ENCODE measurements around the gene PAM. TPM values are rescaled to one million over a fixed set of nuclear protein-coding genes. Genes with fewer than 3 reads are reported as not detected.

Gene PAM
- total RNA-seq, 1 experiment from 2014 or later, result 257 TPM

DNA sequence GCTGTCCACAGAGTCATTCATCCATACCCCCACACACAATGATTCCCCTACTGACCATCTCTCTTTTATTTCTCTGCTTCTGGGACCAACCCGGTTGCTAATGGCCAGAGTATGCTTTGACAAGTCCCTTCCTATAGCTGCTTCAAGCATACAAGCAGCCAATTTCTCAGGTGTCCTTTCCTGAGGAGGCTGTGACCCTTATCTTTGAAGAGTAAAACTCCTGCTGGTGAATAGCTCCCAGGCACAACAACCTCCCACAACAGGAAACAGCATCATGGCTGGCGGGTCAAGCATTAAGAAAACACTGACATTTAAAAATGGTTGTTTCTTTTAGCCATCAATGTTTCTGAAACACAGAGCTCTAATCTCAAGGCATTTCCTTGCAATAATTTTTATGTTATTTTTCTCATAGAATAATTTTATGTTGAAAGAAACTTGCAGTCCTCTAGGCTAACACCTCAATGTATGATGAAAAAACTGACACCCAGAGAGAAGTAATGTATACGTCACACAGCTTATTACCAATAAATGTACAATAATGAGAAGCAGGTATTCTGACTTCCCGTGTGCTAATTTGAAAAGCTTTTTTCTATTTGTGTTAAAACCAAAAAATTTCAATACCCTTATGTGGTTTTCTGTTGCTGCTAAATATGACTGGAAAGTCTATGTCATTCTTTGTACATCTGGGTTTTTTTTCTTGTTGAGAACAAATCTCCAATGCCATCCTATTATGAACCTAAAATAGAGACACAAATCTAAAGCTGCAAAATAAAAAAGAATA is 7.5 kb upstream of the PAM start:
- no peaks in the 10 kb centered on the region for H3K36me3 ChIP-seq (ENCODE audit: control insufficient read depth in 1 of 2, insufficient read depth in 2 of 2, low read length in 2 of 2)
- H3K4me3 ChIP-seq (replicated peaks in 1 of 2; ENCODE audit: low read depth in 1 of 2, low read length in 2 of 2), result no peak overlapping the region
- CTCF ChIA-PET, result no interaction called here
- H3K27ac ChIP-seq (ENCODE audit: low read depth, low read length), result no peak overlapping the region
- H3K4me2 ChIP-seq (ENCODE audit: low read length), result no peak overlapping the region
- H3K27me3 ChIP-seq (ENCODE audit: insufficient read depth, low read length), result no peaks in the 10 kb centered on the region
- no peaks in the 10 kb centered on the region for H3K9me2 ChIP-seq (ENCODE audit: insufficient read depth)
- H3K9ac ChIP-seq (ENCODE audit: low read length), result no peak overlapping the region
- RAD21 ChIA-PET (ENCODE audit: low non-redundant PET in 1 of 2, low total read pairs in 2 of 2, uncharacterized antibody in 2 of 2, unreplicated experiment in 2 of 2), result no interaction called here
- H4K20me1 ChIP-seq (ENCODE audit: insufficient read depth), result no peaks in the 10 kb centered on the region
- DNase-seq (ENCODE audit: low read depth, low spot score) (no peak), ATAC-seq (no peak)
- BruUV-seq (replicated peaks), result no TSS peak
- H2AFZ ChIP-seq (ENCODE audit: low read depth, low read length, poor library complexity, severe bottlenecking), result no peak overlapping the region
- POLR2A ChIA-PET, result no interaction called here
- intact Hi-C loops (cut with micrococcal nuclease), result no loop called here
- no peaks in the 10 kb centered on the region for H3K9me3 ChIP-seq (ENCODE audit: control insufficient read depth in 1 of 2, insufficient read depth in 1 of 2, low read depth in 1 of 2, low read length in 2 of 2)
- no peaks in the 10 kb centered on the region for H3K79me2 ChIP-seq (ENCODE audit: insufficient read depth, low read length)
- no peak for TF ChIP-seq SRF (IDR thresholded peaks at IDR 0.05; ENCODE audit: low read depth)
- peaks cover 8 to 14% of the 10 kb centered on the region in 2 experiments for H3K4me1 ChIP-seq (ENCODE audit: control insufficient read depth in 1 of 2, insufficient read depth in 2 of 2, low read length in 2 of 2)

DNA sequence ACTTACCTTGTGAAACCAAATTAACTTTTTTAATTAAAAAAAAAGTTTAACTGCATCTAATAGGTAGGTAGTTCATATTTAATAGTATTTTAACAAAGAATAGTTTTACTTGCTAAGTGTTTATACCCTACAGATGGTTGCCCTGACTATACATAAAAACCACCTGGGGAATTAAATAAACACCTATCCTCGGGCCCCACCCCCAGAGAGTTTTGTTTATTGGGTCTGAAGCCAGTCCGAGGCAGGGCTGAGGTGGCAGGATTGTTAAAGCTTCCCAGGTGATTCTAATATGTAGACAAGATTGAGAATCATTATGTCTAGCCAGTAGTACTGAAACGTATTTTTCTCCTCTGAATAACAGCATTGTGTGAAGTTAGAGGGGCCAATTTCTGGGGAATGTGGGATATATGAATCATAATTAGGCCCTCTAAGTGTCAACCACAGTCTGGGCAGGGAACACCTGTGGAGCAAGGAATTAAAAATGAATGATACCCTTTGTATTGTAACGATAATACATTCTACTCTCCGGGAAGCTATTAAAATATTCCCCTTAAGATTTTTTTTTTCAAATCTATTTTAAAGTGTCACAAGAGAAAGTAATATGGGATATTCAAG is 5.6 kb upstream of the PAM start:
- no peak overlapping the region for H3K9ac ChIP-seq (ENCODE audit: low read length)
- no peak overlapping the region; the same call in 1 of the 2 replicates for H3K27ac ChIP-seq (ENCODE audit: low read depth, low read length)
- peak overlapping the region; percentile 62 for H2AFZ ChIP-seq (ENCODE audit: low read depth, low read length, poor library complexity, severe bottlenecking)
- H3K4me1 ChIP-seq (ENCODE audit: control insufficient read depth in 1 of 2, insufficient read depth in 2 of 2, low read length in 2 of 2), result peaks cover 16 to 23% of the 10 kb centered on the region in 2 experiments
- no peaks in the 10 kb centered on the region for H3K79me2 ChIP-seq (ENCODE audit: insufficient read depth, low read length)
- intact Hi-C loops (cut with micrococcal nuclease), result no loop called here
- no peaks in the 10 kb centered on the region for H3K36me3 ChIP-seq (ENCODE audit: control insufficient read depth in 1 of 2, insufficient read depth in 2 of 2, low read length in 2 of 2)
- peak; percentile 67 for ATAC-seq
- no peak overlapping the region for H3K4me3 ChIP-seq (replicated peaks in 1 of 2; ENCODE audit: low read depth in 1 of 2, low read length in 2 of 2)
- ChIA-PET RAD21 (ENCODE audit: low non-redundant PET in 1 of 2, low total read pairs in 2 of 2, uncharacterized antibody in 2 of 2, unreplicated experiment in 2 of 2) (no interaction called here), CTCF (interaction anchor here (1.4 kb wide), 1 partner anchor 14 kb away, joined by 3 read pairs; no protein-coding TSS in a partner anchor), POLR2A (interaction anchor here (0.8 kb wide), 1 partner anchor 10 kb away, joined by 3 read pairs; no protein-coding TSS in a partner anchor)
- TF ChIP-seq SIN3A (IDR thresholded peaks at IDR 0.05; ENCODE audit: low read depth), result no peak
- peak; percentile 60 for TF ChIP-seq FOSL1 (IDR thresholded peaks at IDR 0.05; ENCODE audit: low read depth)
- no peak; the same call in 1 of the 2 replicates for TF ChIP-seq ELF1 (IDR thresholded peaks at IDR 0.05; ENCODE audit: borderline replicate concordance, low read depth)
- no peak for TF ChIP-seq RAD21 (IDR thresholded peaks at IDR 0.05; ENCODE audit: low read depth)
- TF ChIP-seq CEBPB (IDR thresholded peaks at IDR 0.05; ENCODE audit: low read depth), result no peak
- TF ChIP-seq, protein P1, sequence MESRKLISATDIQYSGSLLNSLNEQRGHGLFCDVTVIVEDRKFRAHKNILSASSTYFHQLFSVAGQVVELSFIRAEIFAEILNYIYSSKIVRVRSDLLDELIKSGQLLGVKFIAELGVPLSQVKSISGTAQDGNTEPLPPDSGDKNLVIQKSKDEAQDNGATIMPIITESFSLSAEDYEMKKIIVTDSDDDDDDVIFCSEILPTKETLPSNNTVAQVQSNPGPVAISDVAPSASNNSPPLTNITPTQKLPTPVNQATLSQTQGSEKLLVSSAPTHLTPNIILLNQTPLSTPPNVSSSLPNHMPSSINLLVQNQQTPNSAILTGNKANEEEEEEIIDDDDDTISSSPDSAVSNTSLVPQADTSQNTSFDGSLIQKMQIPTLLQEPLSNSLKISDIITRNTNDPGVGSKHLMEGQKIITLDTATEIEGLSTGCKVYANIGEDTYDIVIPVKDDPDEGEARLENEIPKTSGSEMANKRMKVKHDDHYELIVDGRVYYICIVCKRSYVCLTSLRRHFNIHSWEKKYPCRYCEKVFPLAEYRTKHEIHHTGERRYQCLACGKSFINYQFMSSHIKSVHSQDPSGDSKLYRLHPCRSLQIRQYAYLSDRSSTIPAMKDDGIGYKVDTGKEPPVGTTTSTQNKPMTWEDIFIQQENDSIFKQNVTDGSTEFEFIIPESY (IDR thresholded peaks at IDR 0.05; ENCODE audit: extremely low read depth, insufficient replicate concordance, low read length), result no peak
- TF ChIP-seq, protein P2, sequence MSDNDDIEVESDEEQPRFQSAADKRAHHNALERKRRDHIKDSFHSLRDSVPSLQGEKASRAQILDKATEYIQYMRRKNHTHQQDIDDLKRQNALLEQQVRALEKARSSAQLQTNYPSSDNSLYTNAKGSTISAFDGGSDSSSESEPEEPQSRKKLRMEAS (IDR thresholded peaks at IDR 0.05), result no peak
- TF ChIP-seq SP1 (IDR thresholded peaks at IDR 0.05; ENCODE audit: low read depth), result peak; percentile 48
- TF ChIP-seq EZH2phosphoT487 (IDR thresholded peaks at IDR 0.05; ENCODE audit: borderline replicate concordance), result no peak
- peak; percentile 44; the same call in 1 of the 2 replicates for TF ChIP-seq JUND (IDR thresholded peaks at IDR 0.05)
- TF ChIP-seq, protein P3, sequence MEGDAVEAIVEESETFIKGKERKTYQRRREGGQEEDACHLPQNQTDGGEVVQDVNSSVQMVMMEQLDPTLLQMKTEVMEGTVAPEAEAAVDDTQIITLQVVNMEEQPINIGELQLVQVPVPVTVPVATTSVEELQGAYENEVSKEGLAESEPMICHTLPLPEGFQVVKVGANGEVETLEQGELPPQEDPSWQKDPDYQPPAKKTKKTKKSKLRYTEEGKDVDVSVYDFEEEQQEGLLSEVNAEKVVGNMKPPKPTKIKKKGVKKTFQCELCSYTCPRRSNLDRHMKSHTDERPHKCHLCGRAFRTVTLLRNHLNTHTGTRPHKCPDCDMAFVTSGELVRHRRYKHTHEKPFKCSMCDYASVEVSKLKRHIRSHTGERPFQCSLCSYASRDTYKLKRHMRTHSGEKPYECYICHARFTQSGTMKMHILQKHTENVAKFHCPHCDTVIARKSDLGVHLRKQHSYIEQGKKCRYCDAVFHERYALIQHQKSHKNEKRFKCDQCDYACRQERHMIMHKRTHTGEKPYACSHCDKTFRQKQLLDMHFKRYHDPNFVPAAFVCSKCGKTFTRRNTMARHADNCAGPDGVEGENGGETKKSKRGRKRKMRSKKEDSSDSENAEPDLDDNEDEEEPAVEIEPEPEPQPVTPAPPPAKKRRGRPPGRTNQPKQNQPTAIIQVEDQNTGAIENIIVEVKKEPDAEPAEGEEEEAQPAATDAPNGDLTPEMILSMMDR (IDR thresholded peaks at IDR 0.05 in 2 of 3, conservative IDR thresholded peaks at IDR 0.05 in 1 of 3; ENCODE audit: borderline replicate concordance in 1 of 3, insufficient read depth in 1 of 3, low read depth in 2 of 3, low read length in 2 of 3), result no peak
- TF ChIP-seq POLR2A (IDR thresholded peaks at IDR 0.05; ENCODE audit: borderline replicate concordance, extremely low read depth, insufficient read depth, insufficient read length), result no peak
- H3K9me3 ChIP-seq (ENCODE audit: control insufficient read depth in 1 of 2, insufficient read depth in 1 of 2, low read depth in 1 of 2, low read length in 2 of 2), result no peaks in the 10 kb centered on the region
- no peaks in the 10 kb centered on the region for H4K20me1 ChIP-seq (ENCODE audit: insufficient read depth)
- DNase-seq (ENCODE audit: low read depth, low spot score), result peak; percentile 56
- no TSS peak for BruUV-seq (replicated peaks)
- peak overlapping the region; percentile 40 for H3K4me2 ChIP-seq (ENCODE audit: low read length)
- no peaks in the 10 kb centered on the region for H3K27me3 ChIP-seq (ENCODE audit: insufficient read depth, low read length)
- no peaks in the 10 kb centered on the region for H3K9me2 ChIP-seq (ENCODE audit: insufficient read depth)
